ENCODE measurements around the gene LRP1-AS.

LRP1-AS gene

DNA sequence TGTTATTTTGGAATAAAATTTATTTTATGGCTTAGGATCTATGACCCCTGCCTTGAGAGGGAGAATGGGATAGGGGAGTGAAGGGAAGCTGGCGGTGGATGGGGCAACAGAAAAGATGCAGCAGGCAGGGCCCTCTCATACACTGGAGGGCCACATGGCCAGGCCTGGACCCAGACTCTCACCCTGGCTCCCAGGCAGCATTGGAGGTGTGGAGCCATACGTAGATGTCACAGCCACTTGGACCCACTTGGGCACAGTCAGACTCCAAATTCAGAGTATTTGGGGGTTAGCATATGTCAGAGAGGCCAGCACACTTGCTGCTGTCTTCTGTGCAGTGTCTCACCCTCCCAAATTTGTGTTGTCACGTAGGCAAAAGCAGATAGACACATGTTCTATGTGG is 52.0 kb downstream of the LRP1-AS start:
- no peak for DNase-seq
